HUES6 (cell line): ENCODE results near the gene KCNQ4.
A peak's percentile ranks its signal among the peaks of the same experiment; 100 is the strongest.

Experiments used
- H3K27ac ChIP-seq: 2 replicates; pipeline ENCODE4 v1.7.0; 2013; ENCODE audit warnings: low read depth, mild to moderate bottlenecking, low read length, inconsistent platforms
- H3K27me3 ChIP-seq: 2 replicates; pipeline ENCODE4 v1.6.1; 2013; ENCODE audit warnings: low read length; ENCODE audit not compliant: control insufficient read depth, insufficient read depth
- H3K36me3 ChIP-seq: 2 replicates; pipeline ENCODE4 v1.6.1; 2013; ENCODE audit warnings: low read length; ENCODE audit not compliant: control insufficient read depth, insufficient read depth
- H3K4me1 ChIP-seq: 2 replicates; pipeline ENCODE4 v1.6.1; 2013; ENCODE audit warnings: low read length; ENCODE audit not compliant: control insufficient read depth, insufficient read depth
- H3K4me3 ChIP-seq: 2 replicates; pipeline ENCODE4 v1.5.1; 2013; ENCODE audit warnings: low read depth, low read length
- H3K9ac ChIP-seq: one replicate; pipeline ENCODE4 v1.6.1; 2013; ENCODE audit warnings: mild to moderate bottlenecking, low read length
- H3K9me3 ChIP-seq: 2 replicates; pipeline ENCODE4 v1.6.1; 2013; ENCODE audit warnings: low read depth, low read length; ENCODE audit not compliant: control insufficient read depth, insufficient read depth

KCNQ4 gene

DNA sequence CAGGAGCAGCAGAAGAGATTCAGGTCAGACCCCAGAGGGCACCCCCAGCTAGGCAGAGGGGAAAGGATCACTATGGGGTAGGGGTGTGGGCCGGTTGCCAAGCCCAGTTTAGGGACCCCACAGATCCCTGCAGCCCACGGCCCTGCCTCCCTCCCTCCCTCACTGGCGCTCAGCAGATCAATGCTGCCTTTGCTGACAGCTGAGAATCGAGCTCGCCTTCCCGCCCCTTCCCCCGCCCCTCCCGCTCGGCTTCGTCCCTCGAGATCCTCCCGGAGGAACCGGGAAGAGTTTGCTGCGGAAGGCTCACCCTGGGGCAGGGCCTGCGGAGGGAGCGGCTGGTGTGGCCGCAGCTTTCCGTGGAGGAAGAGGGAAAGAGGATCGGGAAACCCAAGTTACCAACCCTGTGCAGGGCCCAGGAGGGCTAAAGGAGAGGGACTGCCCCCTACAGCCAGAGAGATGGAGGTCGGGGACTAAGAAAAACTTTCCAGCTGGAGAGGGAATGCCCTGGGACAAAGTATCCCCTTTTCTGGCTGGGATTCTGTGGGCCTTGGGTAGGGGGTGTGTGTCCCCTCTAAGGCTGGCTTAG lies 1.1 kb upstream of the KCNQ4 start:
- Histone ChIP-seq H3K27me3 (peaks cover 56% of the 10 kb centered on the region), H3K4me3 (peak overlapping the region; percentile 73), H3K9me3 (no peaks in the 10 kb centered on the region; the same call in 1 of the 2 replicates), H3K27ac (no peak overlapping the region), H3K9ac (no peak overlapping the region), H3K4me1 (peaks cover 13% of the 10 kb centered on the region), H3K36me3 (no peaks in the 10 kb centered on the region)

DNA sequence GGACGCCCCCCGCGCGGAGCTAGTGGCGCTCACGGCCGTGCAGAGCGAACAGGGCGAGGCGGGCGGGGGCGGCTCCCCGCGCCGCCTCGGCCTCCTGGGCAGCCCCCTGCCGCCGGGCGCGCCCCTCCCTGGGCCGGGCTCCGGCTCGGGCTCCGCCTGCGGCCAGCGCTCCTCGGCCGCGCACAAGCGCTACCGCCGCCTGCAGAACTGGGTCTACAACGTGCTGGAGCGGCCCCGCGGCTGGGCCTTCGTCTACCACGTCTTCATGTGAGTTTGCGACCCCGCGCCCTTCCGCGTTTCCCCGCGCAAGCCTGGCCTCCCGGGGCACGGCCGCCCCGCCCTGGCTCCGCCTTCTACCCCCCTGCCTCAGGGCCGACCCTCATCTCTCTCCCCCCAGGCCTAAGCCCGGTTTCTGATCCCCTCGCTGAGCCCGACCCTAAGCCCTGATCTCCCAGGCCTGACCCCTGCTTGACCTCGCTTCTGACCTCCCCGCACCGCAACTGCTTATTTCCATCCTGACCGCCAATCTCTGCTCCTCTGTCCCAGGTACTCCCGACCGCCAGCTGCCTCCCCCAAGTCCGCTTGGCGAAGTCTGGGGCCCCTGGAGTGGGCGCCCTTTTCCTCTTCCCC lies 669 bp downstream of the KCNQ4 start:
- no peak overlapping the region for H3K27ac ChIP-seq
- peaks cover 56% of the 10 kb centered on the region for H3K27me3 ChIP-seq
- H3K36me3 ChIP-seq, result no peaks in the 10 kb centered on the region
- no peaks in the 10 kb centered on the region for H3K9me3 ChIP-seq
- H3K4me1 ChIP-seq, result peaks cover 16% of the 10 kb centered on the region
- no peak overlapping the region for H3K9ac ChIP-seq
- H3K4me3 ChIP-seq, result peak overlapping the region; percentile 59

DNA sequence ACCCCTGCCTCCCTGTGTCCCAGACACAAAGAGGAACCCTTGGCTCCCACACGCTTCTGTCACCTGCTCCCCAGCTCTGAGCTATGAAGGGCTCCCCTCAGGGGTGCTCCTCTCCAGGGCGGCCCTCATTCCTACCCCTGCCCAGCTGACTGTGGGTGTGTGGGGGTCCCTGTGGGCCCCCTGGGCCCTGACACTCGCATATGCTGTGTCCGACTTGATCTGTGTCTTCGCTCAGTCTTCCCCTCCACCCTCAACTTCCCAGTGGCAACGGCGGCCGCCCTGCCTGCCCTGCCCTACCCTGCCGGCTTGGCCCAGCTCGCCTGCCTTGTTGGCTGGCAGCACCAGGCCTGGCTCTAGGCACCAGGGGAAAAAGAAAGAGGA lies 1.2 kb downstream of the KCNQ4 start:
- no peaks in the 10 kb centered on the region for H3K9me3 ChIP-seq
- H3K9ac ChIP-seq, result no peak overlapping the region
- H3K27ac ChIP-seq, result no peak overlapping the region
- peak overlapping the region; percentile 59 for H3K4me3 ChIP-seq
- peaks cover 16% of the 10 kb centered on the region for H3K4me1 ChIP-seq
- peaks cover 56% of the 10 kb centered on the region for H3K27me3 ChIP-seq
- H3K36me3 ChIP-seq, result no peaks in the 10 kb centered on the region

DNA sequence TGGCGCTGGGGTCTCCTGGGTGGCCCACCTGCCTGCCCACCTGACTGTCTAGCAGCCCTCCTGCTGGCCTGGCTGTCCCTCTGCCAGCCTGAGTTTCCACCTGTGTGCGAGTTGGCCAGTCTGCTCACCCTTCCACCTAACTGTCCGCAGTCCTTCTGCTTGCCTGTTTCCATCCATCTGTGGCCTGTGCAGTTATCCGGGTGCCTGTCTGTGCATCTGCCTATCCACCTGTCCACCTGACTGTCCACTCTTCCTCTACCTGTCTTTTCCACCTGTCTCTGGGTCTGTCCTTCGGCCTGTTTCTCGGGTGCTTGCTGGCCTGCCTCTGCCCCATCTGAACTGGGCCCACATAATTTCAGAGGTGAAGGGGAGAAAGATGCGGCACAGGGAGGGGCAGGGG lies 1.9 kb downstream of the KCNQ4 start:
- no peak overlapping the region for H3K27ac ChIP-seq
- no peaks in the 10 kb centered on the region for H3K36me3 ChIP-seq
- peaks cover 16% of the 10 kb centered on the region for H3K4me1 ChIP-seq
- H3K9ac ChIP-seq, result no peak overlapping the region
- H3K9me3 ChIP-seq, result no peaks in the 10 kb centered on the region
- H3K4me3 ChIP-seq, result no peak overlapping the region
- peaks cover 56% of the 10 kb centered on the region for H3K27me3 ChIP-seq

DNA sequence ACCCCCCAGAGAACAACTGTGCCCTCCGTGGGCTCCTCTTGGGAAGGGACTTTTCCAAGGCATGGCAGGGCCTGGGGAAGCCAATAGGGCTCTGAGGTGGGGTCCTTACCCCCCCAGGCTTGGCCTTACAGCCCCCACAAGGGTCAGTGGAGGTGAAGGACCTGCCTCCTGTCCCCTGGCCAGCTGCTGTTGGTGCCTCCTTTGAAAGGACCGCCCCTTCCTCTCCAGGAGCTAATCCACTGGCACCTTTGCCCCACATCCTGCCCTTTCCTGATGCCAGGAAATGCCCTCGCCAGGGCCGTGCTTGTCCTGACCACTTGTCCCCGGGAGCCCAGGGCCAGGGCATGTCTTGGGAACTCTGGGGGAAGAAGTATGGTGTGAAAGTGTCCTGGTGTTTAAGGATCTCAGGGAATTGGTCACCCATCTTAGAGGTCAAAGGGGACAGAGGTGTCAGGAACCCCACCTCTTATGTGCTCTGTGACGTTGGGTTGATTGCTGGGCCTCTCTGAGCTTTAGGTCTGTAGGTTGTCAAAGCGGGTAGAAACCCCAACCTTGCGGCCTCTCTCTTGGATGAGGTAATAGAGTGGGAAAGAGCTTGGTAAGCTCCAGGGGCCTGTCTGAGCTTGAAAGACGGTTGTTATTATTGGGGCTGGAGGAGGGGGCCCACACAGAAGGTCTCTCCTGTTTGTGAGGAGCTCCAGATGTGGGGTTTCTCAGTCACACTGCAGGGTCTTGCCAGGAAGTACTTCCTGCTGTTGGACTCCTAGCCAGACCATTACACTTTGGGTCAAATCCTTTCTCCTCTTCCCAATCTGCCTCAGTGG lies 2.8 kb downstream of the KCNQ4 start:
- Histone ChIP-seq H3K27me3 (peaks cover 47% of the 10 kb centered on the region), H3K9ac (no peak overlapping the region), H3K27ac (no peak overlapping the region), H3K9me3 (no peaks in the 10 kb centered on the region), H3K4me3 (no peak overlapping the region), H3K4me1 (peaks cover 16% of the 10 kb centered on the region), H3K36me3 (no peaks in the 10 kb centered on the region)

DNA sequence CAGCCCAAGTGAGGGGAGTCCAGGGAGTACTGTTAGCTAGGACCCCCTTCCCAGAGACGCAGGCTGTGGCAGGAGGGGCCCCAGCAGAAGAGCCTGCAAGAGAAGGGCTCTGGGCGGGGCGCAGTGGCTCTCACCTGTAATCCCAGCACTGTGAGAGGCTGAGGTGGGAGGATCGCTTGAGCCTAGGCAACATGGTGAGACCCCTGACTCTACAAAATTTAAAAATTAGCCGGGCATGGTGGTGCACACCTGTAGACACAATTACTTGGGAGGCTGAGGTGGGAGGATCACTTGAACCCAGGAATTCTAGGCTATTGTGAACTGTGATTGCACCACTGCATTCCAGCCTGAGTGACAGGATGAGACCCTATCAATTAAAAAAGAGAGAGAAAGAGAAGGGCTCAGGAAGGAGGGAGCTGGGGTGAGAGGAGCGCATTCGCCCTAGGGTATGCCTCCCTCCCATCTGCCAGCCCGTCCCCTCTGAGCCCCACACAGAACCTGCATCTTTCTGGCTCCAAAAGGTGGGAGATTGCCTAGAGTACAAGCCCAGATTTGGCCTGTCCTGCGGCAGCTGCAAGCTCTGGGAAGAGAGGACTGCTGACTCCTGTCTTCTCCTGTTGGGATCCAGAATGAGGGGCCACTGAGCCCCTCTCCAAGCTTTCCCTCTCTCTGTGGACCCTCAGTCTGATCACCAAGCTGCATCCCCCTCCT lies 3.6 kb downstream of the KCNQ4 start:
- no peaks in the 10 kb centered on the region for H3K36me3 ChIP-seq
- no peak overlapping the region for H3K9ac ChIP-seq
- H3K27ac ChIP-seq, result no peak overlapping the region
- no peak overlapping the region for H3K4me3 ChIP-seq
- peaks cover 40% of the 10 kb centered on the region for H3K27me3 ChIP-seq
- no peaks in the 10 kb centered on the region for H3K9me3 ChIP-seq
- H3K4me1 ChIP-seq, result peaks cover 13% of the 10 kb centered on the region

DNA sequence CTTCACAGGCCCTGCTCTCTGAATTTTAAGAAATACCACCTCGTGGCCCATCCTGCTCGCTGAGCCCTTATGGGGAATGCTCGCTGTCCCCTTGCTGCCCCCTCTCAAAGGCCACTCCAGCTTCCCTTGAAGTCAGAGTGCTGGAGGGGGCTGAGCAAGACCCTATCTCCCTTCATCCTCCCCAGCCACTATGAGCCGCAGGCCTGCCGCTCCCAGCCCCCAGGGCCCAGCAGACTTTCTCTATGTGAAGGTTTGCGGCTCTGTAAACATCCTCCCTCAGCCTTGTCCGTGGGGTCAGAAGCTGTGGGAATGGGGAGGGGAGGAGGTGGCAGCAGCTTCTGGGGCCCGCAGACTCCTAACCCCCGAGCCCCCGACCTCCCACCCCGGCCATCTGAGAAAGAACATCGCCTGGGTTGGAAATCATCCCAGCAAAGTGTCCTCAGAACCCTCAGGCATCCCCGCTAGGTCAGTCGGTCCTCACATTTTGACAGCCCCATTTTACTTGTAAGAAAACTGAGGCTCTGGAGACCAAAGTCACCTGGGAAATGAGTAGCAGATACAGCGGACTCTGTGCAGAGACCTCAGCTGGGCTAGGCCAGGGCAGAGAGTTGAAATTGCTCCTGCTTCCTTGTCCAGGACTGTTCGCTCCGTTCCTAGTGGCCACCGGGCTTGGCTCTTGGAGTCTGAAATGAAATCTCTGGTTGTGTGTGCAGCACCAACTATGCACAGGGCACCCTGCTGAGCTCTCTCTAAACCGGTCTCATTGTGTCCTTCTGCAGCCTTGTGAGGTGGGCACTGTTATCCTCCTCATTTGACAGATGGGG lies 4.4 kb downstream of the KCNQ4 start:
- no peak overlapping the region for H3K4me3 ChIP-seq
- H3K9ac ChIP-seq, result no peak overlapping the region
- peaks cover 9% of the 10 kb centered on the region for H3K4me1 ChIP-seq
- H3K27ac ChIP-seq, result no peak overlapping the region
- H3K9me3 ChIP-seq, result no peaks in the 10 kb centered on the region
- peaks cover 32% of the 10 kb centered on the region for H3K27me3 ChIP-seq
- no peaks in the 10 kb centered on the region for H3K36me3 ChIP-seq

DNA sequence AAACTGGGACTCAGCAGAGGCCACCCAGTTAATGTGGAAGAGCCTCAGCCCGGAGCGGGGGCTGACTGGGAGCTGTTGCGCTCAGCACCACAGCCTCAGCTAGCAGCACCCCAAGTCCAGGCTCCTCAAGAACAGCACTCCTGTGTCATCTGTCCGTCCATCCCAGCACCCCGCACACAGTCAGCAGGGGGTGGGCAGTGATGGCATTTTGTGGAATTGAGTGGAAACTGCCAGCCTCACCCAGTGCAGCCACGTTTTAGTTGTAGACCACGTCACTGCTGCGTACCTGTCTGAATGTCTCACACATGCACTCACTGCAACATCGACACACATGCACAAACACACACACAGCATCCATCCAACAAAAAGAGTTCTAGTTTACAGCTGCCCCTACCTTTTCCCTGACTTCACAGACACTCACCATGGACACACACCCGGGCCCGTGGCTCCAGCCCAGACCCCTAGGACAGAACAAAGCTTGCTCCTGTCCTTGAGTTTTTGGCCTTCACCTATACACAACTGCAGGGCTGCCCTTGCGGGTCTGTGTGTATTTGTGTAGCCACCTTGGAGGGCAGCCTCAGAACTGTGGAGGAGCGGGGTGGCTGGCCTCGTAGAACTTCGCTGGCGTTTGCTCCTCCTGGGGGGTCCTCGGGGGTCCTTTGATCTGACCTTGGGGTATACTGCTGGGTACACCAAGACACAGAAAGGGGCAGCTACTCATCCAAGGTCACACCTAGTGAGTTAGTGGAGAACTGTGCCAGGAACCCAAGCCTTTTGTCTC lies 5.2 kb downstream of the KCNQ4 start:
- Histone ChIP-seq H3K27ac (no peak overlapping the region), H3K4me3 (no peak overlapping the region), H3K36me3 (no peaks in the 10 kb centered on the region), H3K4me1 (peaks cover 4% of the 10 kb centered on the region; the same call in 1 of the 2 replicates), H3K9me3 (no peaks in the 10 kb centered on the region), H3K9ac (no peak overlapping the region), H3K27me3 (peaks cover 26% of the 10 kb centered on the region)

DNA sequence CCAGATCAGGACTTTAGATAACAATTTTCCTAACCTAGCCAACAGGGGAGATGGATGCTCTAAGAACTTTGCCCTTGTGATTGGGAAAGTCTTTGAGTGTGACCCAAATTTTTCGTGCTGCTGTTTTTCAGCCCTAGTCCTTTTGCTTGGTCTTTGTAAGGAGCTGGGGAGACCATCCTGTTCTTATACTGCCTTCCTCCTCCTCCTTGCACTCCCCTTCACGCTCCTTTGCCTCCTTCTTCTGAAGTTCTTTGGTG lies 5.7 kb downstream of the KCNQ4 start:
- no peak overlapping the region for H3K9ac ChIP-seq
- H3K4me3 ChIP-seq, result no peak overlapping the region
- no peaks in the 10 kb centered on the region for H3K9me3 ChIP-seq
- H3K27ac ChIP-seq, result no peak overlapping the region
- H3K27me3 ChIP-seq, result peaks cover 24% of the 10 kb centered on the region
- no peaks in the 10 kb centered on the region for H3K36me3 ChIP-seq
- H3K4me1 ChIP-seq, result peaks cover 4% of the 10 kb centered on the region; the same call in 1 of the 2 replicates
